ENCODE measurements around the gene PRDM11.

PRDM11 gene

GRCh38 chr11:45147017-45147728 is 734 bp downstream of the PRDM11 start:
- Histone ChIP-seq H3K4me1 (ENCODE audit: insufficient read depth, low read length, severe bottlenecking) (peaks cover 16% of the 10 kb centered on the region), H3K9ac (ENCODE audit: low read length) (peak overlapping the region; percentile 62), H4K20me1 (ENCODE audit: insufficient read depth, low read length) (no peaks in the 10 kb centered on the region), H3K9me2 (ENCODE audit: low read depth, low read length) (no peaks in the 10 kb centered on the region), H3K9me3 (ENCODE audit: low read length) (no peaks in the 10 kb centered on the region), H3F3A (ENCODE audit: insufficient read depth, low read length) (no peaks in the 10 kb centered on the region), H3K4me3 (ENCODE audit: low read depth, low read length, poor library complexity, severe bottlenecking) (peak overlapping the region; percentile 79), H3K27ac (ENCODE audit: low read depth, low read length, poor library complexity, severe bottlenecking) (no peak overlapping the region), H3K27me3 (ENCODE audit: insufficient read depth, low read length) (no peaks in the 10 kb centered on the region), H3K4me2 (ENCODE audit: low read length) (peak overlapping the region; percentile 82), H3K79me2 (ENCODE audit: insufficient read depth, low read length) (no peaks in the 10 kb centered on the region), H3K36me3 (ENCODE audit: insufficient read depth, low read length) (no peaks in the 10 kb centered on the region), H2AFZ (ENCODE audit: low read length) (no peak overlapping the region)
- no peak for TF ChIP-seq CTCF (IDR thresholded peaks at IDR 0.05; ENCODE audit: low read length)
- no peak for TF ChIP-seq EZH2 (IDR thresholded peaks at IDR 0.05; ENCODE audit: borderline replicate concordance, low read length)

- Histone ChIP-seq H3K27me3 (ENCODE audit: insufficient read depth, low read length) (no peaks in the 10 kb centered on the region), H3K4me2 (ENCODE audit: low read length) (peak overlapping the region; percentile 82), H3K36me3 (ENCODE audit: insufficient read depth, low read length) (no peaks in the 10 kb centered on the region), H3K9me3 (ENCODE audit: low read length) (no peaks in the 10 kb centered on the region), H3K4me1 (ENCODE audit: insufficient read depth, low read length, severe bottlenecking) (peaks cover 16% of the 10 kb centered on the region), H3K79me2 (ENCODE audit: insufficient read depth, low read length) (no peaks in the 10 kb centered on the region), H3K27ac (ENCODE audit: low read depth, low read length, poor library complexity, severe bottlenecking) (no peak overlapping the region), H2AFZ (ENCODE audit: low read length) (no peak overlapping the region), H3K4me3 (ENCODE audit: low read depth, low read length, poor library complexity, severe bottlenecking) (peak overlapping the region; percentile 61), H3K9ac (ENCODE audit: low read length) (peak overlapping the region; percentile 62; the same call in 1 of the 2 replicates), H3F3A (ENCODE audit: insufficient read depth, low read length) (no peaks in the 10 kb centered on the region), H4K20me1 (ENCODE audit: insufficient read depth, low read length) (no peaks in the 10 kb centered on the region), H3K9me2 (ENCODE audit: low read depth, low read length) (no peaks in the 10 kb centered on the region)
- TF ChIP-seq CTCF (IDR thresholded peaks at IDR 0.05; ENCODE audit: low read length) (no peak), EZH2 (IDR thresholded peaks at IDR 0.05; ENCODE audit: borderline replicate concordance, low read length) (no peak)
Measured at GRCh38 chr11:45147891-45148675, 1.6 kb downstream of the PRDM11 start.

GRCh38 chr11:45149483-45150056 is 3.1 kb downstream of the PRDM11 start:
- Histone ChIP-seq H3K27ac (ENCODE audit: low read depth, low read length, poor library complexity, severe bottlenecking) (no peak overlapping the region), H4K20me1 (ENCODE audit: insufficient read depth, low read length) (no peaks in the 10 kb centered on the region), H3K4me2 (ENCODE audit: low read length) (no peak overlapping the region), H3K79me2 (ENCODE audit: insufficient read depth, low read length) (no peaks in the 10 kb centered on the region), H2AFZ (ENCODE audit: low read length) (no peak overlapping the region), H3K9me2 (ENCODE audit: low read depth, low read length) (no peaks in the 10 kb centered on the region), H3K9ac (ENCODE audit: low read length) (no peak overlapping the region), H3K27me3 (ENCODE audit: insufficient read depth, low read length) (no peaks in the 10 kb centered on the region), H3F3A (ENCODE audit: insufficient read depth, low read length) (no peaks in the 10 kb centered on the region), H3K36me3 (ENCODE audit: insufficient read depth, low read length) (no peaks in the 10 kb centered on the region), H3K9me3 (ENCODE audit: low read length) (no peaks in the 10 kb centered on the region), H3K4me3 (ENCODE audit: low read depth, low read length, poor library complexity, severe bottlenecking) (no peak overlapping the region), H3K4me1 (ENCODE audit: insufficient read depth, low read length, severe bottlenecking) (peaks cover 16% of the 10 kb centered on the region)
- TF ChIP-seq CTCF (IDR thresholded peaks at IDR 0.05; ENCODE audit: low read length) (no peak), EZH2 (IDR thresholded peaks at IDR 0.05; ENCODE audit: borderline replicate concordance, low read length) (no peak)

Data from OCI-LY1 (cell line).